Bronchial epithelial cell (primary cell): Measurements from ENCODE around the gene GRIK1. TPM values are rescaled to one million over a fixed set of nuclear protein-coding genes. Genes with fewer than 3 reads are reported as not detected.

Experiments
- DNase-seq: peaks from one replicate; pipeline ENCODE4 v3.0.0-alpha.2; 2010; ENCODE audit warnings: low read depth
- FAIRE-seq: peaks from 2 replicates; lab custom pipeline; 2011; peaks lifted over from hg19 to GRCh38; lab: Jason Lieb, UNC
- H3K27me3 ChIP-seq: 2 replicates; pipeline ENCODE4 v1.5.1; 2011; ENCODE audit warnings: low read length; ENCODE audit not compliant: control insufficient read depth, insufficient read depth
- H3K36me3 ChIP-seq: 2 replicates; pipeline ENCODE4 v1.5.1; 2011; ENCODE audit warnings: low read length; ENCODE audit not compliant: control insufficient read depth, insufficient read depth
- H3K4me3 ChIP-seq: 2 replicates; pipeline ENCODE4 v1.5.1; 2011; ENCODE audit warnings: mild to moderate bottlenecking, low read depth, low read length, control low read depth
- total RNA-seq: library from RNA; depleted of rRNA; stranded (reverse); fragments of >200 nt; gene quantifications from 2 replicates; pipeline ENCODE4 v1.2.1, GENCODE V29; 2014
- TF ChIP-seq, protein P1 (sequence below): IDR thresholded peaks from 2 replicates; pipeline ENCODE4 v1.5.1; 2011; ENCODE audit warnings: mild to moderate bottlenecking, moderate library complexity, low read length, control low read depth, inconsistent platforms; ENCODE audit not compliant: insufficient read depth, severe bottlenecking

Gene GRIK1
- total RNA-seq, 1 donor from 2014 or later = not detected

DNA sequence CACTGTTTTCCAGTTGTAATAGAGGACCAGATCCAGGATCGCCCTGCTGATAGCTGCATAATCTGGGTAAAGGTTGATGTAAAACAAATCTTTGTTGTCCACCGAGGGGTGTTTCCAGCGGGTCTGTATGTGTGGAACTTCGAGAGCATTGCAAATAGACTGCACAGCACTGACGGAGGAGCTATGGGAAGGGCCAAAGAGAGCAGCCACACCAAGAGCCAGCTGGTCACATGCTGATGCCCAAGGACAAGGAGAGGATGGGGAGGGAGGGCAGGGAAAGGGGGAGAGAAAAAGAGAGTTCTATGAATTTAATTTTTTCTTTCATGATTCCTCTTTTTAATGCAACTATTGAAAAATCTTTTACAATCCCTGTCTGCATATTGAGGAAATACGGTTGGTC lies 250.0 kb downstream of the GRIK1 start:
- H3K36me3 ChIP-seq = no peaks in the 10 kb centered on the region
- DNase-seq (no peak), FAIRE-seq (no peak)
- no peak overlapping the region for H3K4me3 ChIP-seq
- TF ChIP-seq, protein P1, sequence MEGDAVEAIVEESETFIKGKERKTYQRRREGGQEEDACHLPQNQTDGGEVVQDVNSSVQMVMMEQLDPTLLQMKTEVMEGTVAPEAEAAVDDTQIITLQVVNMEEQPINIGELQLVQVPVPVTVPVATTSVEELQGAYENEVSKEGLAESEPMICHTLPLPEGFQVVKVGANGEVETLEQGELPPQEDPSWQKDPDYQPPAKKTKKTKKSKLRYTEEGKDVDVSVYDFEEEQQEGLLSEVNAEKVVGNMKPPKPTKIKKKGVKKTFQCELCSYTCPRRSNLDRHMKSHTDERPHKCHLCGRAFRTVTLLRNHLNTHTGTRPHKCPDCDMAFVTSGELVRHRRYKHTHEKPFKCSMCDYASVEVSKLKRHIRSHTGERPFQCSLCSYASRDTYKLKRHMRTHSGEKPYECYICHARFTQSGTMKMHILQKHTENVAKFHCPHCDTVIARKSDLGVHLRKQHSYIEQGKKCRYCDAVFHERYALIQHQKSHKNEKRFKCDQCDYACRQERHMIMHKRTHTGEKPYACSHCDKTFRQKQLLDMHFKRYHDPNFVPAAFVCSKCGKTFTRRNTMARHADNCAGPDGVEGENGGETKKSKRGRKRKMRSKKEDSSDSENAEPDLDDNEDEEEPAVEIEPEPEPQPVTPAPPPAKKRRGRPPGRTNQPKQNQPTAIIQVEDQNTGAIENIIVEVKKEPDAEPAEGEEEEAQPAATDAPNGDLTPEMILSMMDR = no peak
- H3K27me3 ChIP-seq = no peaks in the 10 kb centered on the region

DNA sequence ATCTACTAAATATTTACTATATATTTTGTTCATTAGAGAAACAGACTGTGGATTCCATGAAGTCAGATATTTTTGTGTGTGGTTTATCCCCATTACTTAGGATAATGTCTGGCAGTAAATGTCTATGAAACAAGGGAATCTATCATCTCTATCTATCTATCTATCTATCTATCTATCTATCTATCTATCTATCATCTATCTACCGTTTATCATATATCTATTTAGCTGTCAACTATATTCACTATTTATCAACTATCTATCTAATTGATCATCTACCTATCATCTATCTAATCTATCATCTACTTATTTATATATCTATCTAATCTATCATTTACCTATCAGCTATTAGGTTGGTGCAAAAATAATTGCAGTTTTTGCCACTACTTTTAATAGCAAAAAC lies 255.7 kb downstream of the GRIK1 start:
- TF ChIP-seq, protein P1 = no peak
- no peak for DNase-seq
- H3K36me3 ChIP-seq = no peaks in the 10 kb centered on the region
- no peaks in the 10 kb centered on the region for H3K27me3 ChIP-seq
- H3K4me3 ChIP-seq = no peak overlapping the region
- no peak for FAIRE-seq

DNA sequence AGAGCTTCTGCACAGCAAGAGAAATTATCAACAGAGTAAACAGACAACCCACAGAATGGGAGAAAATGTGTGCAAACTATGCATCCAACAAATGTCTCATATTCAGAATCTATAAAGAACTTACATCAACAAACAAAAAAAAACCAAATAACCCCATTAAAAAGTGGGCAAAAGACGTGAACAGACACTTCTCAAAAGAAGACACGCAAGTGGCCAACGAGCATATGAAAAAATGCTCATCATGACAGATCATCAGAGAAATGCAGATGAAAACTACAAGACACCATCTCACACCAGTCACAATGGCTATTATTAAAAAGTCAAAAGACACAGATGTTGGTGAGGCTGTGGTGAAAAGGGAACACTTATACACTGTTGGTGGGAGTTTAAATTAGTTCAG lies 257.0 kb downstream of the GRIK1 start:
- TF ChIP-seq, protein P1 = no peak
- Histone ChIP-seq H3K27me3 (no peaks in the 10 kb centered on the region), H3K36me3 (no peaks in the 10 kb centered on the region), H3K4me3 (no peak overlapping the region)
- DNase-seq = no peak
- FAIRE-seq = no peak

DNA sequence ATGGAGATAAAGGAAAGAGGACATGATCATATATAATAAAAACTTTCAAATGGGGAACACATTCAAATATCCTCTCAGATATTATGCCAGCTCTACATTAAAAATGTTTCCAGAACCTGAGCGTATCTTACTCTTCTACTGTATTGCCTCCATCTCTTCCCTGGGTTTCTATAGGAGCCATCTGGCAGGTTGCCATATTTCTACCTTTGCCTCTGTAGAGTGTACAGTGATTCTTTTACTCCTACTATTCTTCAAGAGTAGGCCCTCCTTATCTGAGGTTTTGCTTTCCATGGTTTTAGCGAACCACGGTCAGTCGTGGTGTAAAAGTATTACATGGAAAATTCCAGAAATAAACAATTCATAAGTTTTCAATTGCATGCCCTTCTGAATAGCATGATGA lies 259.5 kb downstream of the GRIK1 start:
- TF ChIP-seq, protein P1 = no peak

DNA sequence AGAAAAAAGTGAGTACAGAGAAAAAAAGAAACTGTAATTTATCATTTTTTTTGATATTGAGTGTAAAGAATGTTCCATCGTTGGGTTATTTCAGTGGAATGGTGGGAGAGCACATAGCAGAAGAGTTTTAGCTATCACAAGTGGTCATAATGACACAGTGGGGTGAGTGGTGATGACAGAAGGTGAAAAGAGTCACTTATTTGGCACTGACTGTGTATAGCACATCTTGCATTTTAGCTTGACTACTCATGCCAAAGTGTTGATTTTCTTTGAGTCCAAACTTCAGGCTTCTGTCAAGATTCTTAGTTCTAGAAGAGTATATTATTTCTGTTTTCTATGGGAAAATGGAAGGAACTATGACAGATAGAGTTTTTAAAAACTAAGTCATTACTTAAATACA lies 261.2 kb downstream of the GRIK1 start:
- no peak for FAIRE-seq
- TF ChIP-seq, protein P1 = no peak
- no peak for DNase-seq

More for the DNA sequence above, 259.5 kb downstream of the GRIK1 start:
- H3K4me3 ChIP-seq = no peak overlapping the region
- DNase-seq (no peak), FAIRE-seq (no peak)
- H3K36me3 ChIP-seq = no peaks in the 10 kb centered on the region
- H3K27me3 ChIP-seq = no peaks in the 10 kb centered on the region

DNA sequence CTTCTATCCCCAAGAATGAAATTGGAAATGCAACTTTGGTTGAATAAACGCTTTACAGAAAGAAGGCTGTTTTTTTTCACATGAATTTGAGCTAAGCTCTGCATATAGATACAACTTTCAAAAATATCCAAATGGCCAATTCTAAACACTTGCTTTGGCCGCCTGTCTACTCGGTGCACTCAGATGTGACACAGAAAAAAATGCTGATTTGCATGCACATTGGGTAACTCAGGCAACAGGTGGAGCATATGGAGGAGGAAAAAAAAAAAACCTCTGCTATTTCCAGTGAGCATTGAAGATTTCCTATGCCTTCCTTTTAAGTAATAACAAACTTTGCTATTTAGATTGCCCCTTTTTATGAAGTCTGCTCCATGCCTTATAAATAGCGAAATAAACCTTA lies 262.5 kb downstream of the GRIK1 start:
- Histone ChIP-seq H3K4me3 (no peak overlapping the region), H3K36me3 (no peaks in the 10 kb centered on the region), H3K27me3 (no peaks in the 10 kb centered on the region)
- FAIRE-seq (no peak), DNase-seq (no peak)
- TF ChIP-seq, protein P1 = no peak

More for the DNA sequence above, 261.2 kb downstream of the GRIK1 start:
- Histone ChIP-seq H3K4me3 (no peak overlapping the region), H3K27me3 (no peaks in the 10 kb centered on the region), H3K36me3 (no peaks in the 10 kb centered on the region)
